Kidney capillary endothelial cell (primary cell): ENCODE data around the gene PTGES3L.
"Not testable (repeated sequence)": the region's sequence is repeated elsewhere in the genome, so short reads cannot be mapped to it uniquely, and the experiment has no call there.

Experiments used
- DNase-seq: peaks from one replicate; pipeline ENCODE4 v3.0.0-alpha.2; 2018; ENCODE audit warnings: low spot score

PTGES3L gene

DNA sequence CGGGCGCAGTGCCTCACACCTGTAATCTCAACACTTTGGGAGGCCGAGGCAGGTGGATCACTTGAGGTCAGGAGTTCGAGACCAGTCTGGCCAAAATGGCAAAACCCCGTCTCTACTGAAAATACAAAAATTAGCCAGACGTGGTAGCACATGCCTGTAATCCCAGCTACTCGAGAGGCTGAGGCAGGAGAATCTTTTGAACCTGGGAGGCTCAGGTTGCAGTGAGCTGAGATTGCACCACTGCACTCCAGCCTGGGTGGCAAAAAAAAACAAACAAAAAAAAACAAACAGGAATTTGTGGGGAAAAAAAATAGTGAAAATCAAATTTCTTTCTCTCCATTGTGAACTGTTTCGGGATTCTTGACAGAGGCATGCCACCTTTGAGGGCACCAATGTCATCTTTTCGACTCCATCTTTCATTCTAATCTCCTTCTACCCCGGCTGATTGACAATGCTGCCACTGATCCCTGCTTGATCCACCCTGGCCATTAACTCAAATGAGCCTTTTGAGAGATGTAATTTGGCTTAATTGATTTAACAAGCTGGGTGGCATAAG lies 60.3 kb downstream of the PTGES3L start:
- DNase-seq, result not testable (repeated sequence)

DNA sequence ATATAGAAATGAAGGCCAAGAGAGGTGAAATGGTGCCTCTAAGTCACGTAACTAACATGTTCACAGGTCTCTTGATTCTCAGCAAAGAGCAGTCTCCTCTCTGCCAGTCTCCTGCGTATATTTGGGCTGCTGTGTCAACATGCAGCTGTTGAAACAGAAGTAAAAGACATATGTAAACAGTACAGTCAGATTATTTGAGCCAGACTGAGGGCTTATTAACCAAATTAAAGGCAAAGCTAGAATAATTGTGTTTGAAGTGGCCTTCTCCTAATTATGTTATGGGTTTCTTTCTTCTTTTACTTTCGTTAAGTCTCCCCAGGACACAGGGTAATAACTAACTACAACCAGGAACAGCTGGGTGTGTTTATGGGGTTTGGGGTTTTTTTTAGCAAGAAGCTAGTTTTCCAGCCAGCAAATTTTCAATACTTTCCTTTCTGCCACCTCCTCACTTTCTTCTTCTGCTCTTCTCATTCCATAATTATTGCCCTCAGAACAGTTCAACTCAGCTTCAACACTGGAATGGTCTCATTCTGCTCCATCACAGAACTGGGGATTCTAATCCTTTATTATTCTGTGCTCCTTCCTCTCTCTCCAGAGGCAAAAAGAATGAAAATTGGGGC lies 60.9 kb downstream of the PTGES3L start:
- DNase-seq, result no peak
